LNCAP (cell line): ENCODE results near the gene PERP.

Experiments used
- CTCF ChIP-seq: fragments of 450-650 bp; IDR thresholded peaks from 2 replicates; pipeline ENCODE4 v1.5.1; 2017; ENCODE audit warnings: mild to moderate bottlenecking

PERP gene

DNA sequence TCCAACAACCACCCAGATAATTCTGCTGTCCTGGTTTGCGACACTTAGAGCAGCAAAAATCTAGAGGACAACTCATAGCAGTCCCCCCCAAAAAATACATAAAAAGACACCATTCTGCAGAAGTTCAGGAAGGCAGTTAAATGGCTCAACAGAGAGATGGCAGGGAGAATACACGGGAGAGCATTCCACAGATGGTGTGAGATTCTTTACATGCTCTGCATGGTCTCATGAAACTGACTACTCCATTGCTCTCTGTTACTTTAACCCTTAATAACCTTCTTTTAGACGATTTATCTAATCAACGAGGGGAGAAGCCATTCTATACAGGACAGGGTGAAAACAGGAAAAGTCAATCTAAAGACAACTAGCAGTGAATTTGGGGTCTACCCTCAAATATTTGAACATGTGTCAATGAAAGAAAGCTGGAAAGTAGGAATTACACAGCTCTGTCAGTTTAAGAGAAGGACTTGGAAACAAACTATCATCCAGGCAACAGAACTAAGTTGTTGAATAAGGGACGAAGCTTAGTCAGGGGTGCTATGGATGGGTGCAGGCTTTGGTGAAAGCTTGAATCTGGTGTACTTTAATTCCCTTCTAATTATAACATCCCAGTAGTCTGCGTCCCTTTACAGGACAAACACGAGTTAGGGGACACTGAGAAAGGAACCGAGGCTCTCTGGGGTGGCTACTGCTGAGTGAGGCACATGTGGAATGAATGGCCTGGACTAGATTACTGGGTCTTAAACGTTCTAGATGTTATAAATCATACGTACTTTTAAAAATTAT is 5.1 kb downstream of the PERP start:
- TF ChIP-seq CTCF, result no peak

- TF ChIP-seq CTCF, result no peak
Measured at GRCh38 chr6:138099832-138100231, 7.4 kb downstream of the PERP start.

- TF ChIP-seq CTCF, result no peak
Measured at GRCh38 chr6:138098306-138098705, 8.9 kb downstream of the PERP start.

GRCh38 chr6:138094260-138094659 is 13.0 kb downstream of the PERP start:
- no peak for TF ChIP-seq CTCF

GRCh38 chr6:138093632-138094031 is 13.6 kb downstream of the PERP start:
- TF ChIP-seq CTCF, result no peak

DNA sequence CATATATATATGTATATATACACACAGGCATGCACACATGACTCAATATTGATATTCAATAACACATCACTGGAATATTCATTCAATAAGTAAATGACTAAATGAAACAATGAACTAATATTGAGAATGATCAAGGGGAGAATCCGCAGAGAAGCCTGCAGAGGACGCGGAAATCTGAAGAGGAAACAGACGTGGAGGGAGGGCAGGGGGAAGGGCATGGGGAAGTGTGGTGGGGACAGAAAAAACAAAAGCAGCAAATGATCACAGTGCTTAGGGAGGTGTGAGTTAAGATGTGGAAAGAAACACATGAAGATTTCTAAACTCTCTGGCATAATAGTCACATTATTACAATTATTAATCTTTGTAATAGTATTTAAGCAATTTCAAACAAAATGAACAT is 14.5 kb downstream of the PERP start:
- TF ChIP-seq CTCF, result no peak

GRCh38 chr6:138089325-138089724 is 17.9 kb downstream of the PERP start:
- TF ChIP-seq CTCF, result no peak

DNA sequence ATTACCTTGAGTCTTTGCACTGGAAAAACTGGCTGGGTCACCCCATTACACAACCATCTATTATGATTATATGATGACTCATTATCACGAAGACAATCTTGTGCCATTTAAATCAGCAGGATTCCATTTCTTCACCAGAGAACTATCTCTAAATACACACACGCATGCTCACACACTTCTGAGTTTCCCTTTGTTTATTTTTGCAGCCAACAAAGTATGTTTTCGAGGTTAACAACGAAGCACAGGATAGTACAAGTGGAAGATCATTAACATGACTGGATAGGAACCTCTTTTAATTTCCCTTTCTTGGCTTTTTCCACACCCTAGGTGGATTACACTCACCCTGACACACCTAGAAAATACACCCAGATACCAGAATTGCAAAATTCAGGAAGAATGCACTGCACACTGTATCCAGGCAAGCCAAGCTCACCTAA is 18.9 kb downstream of the PERP start:
- no peak for TF ChIP-seq CTCF
